Activated naive CD4-positive, alpha-beta T cell treated with anti-CD3 and anti-CD28 coated beads, Interleukin-2, amount 10 ng/mL, durations not matched to agents 7 days and 5 days (primary cell): Measurements from ENCODE around the gene SPG11.
A peak's percentile ranks its signal among the peaks of the same experiment; 100 is the strongest.

Source experiments
- CTCF ChIA-PET: fragments of 350-600 bp; sonication (Branson Sonifier 250); formaldehyde crosslinking; loops from one replicate; lab custom pipeline; 2021; ENCODE audit warnings: antibody characterized with exemption; lab: Charles Lee
- DNase-seq: peaks from one replicate; pipeline ENCODE4 v3.0.0-alpha.2; 2020
- H3K27ac Mint-ChIP-seq: one replicate; pipeline ENCODE4 v1.8.0; 2021; ENCODE audit warnings: mild to moderate bottlenecking, moderate library complexity, mixed read lengths
- H3K27me3 Mint-ChIP-seq: one replicate; pipeline ENCODE4 v1.8.0; 2021; ENCODE audit warnings: mild to moderate bottlenecking, mixed read lengths
- H3K36me3 Mint-ChIP-seq: one replicate; pipeline ENCODE4 v1.8.0; 2021; ENCODE audit warnings: mixed read lengths
- H3K4me1 Mint-ChIP-seq: one replicate; pipeline ENCODE4 v1.8.0; 2021; ENCODE audit warnings: mixed read lengths
- H3K4me3 Mint-ChIP-seq: one replicate; pipeline ENCODE4 v1.8.0; 2021; ENCODE audit warnings: mild to moderate bottlenecking, moderate library complexity, mixed read lengths
- H3K9me3 Mint-ChIP-seq: one replicate; pipeline ENCODE4 v1.8.0; 2021; ENCODE audit warnings: mixed read lengths

Gene SPG11

DNA sequence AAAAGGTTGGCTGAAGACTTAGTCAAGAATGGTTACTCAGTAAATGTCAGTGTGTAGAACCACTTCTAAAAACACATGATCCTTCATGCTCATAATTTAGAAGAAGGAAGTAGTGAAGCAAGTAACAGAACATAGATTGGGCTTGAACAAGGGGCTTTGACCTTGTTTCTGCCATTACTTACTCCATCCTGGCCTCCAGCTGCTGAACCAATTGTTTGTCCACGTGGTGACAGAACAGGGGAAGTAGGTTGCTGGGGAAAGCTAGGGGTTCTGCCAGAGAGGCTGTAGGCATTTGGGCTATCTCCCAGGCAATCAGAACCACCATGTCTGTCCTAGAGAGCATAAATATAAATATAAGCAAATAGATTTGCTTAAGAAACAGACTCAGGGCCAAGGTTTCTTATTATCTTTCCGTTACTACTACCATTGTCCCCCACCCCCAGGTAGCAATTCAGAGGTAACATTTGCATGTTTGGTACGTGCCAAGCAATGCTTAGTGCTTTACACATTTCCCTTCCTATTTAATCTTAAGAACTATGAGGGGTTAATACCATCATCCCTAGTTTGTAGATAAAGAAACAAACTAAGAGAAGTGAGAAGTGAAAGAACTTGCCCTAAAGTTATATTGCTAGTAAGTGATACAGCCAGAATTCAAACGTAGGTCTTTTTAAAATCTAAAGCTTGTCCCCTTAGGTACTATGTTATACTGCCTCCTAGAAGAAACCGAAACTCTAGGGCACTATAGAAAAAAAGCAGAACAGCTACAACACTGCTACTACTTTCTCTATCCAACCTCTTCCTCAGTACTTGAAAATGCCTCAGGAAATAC, 3.0 kb upstream of the SPG11 start:
- CTCF ChIA-PET = interaction anchor here (0.9 to 6.9 kb wide), 7 partner anchors 11 to 82 kb away, joined by 3 to 168 read pairs (median 42); partner anchors contain the start of genes B2M, PATL2 and TRIM69
- H3K36me3 Mint-ChIP-seq = peaks cover 7% of the 10 kb centered on the region
- DNase-seq = no peak
- no peaks in the 10 kb centered on the region for H3K9me3 Mint-ChIP-seq
- H3K4me1 Mint-ChIP-seq = peaks cover 81% of the 10 kb centered on the region
- no peaks in the 10 kb centered on the region for H3K27me3 Mint-ChIP-seq
- H3K27ac Mint-ChIP-seq = peak overlapping the region; percentile 93
- peak overlapping the region; percentile 68 for H3K4me3 Mint-ChIP-seq

DNA sequence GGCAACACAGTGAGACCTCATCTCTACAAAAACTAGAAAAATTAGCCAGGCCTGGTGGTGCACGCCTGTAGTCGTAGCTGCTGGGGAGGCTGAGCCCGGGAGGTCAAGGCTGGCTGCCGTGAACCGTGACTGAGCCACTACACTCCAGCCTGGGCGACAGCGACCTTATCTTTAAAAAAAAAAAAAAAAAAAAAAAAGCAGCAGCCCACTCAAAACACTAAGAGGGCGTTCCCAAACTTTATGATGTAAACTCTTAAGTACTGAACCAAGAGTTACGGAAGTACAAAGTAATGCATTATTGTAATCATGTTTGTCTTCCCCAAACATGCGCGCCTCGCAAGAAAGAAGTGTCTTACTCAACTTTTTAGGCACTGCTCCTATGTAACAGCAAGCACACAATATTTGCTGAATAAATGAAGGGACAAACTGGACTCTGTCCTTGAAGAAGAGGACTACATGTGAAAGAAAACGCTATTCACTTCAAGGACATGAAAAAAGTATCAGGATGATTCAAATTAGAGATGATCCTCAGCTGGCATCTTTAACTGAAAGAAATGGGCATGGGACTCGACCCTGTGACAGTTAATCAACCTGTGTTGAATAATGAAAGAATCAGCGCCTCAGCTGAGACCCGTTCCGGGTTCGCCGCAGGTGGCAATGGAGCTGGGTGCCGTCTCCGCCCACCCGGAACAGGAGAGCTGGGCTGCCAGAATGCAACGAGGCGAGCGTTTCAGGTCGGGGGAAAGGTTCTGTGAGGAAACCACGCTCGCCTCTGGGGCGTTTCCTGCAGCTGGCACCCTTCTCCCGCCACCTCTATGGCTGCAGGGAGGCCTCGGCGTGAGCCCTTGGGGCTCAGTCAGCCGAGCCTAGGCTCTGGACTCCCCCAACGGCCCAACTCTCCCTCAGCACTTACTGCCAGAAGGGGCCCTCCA, 718 bp downstream of the SPG11 start:
- peak overlapping the region; percentile 98 for H3K4me3 Mint-ChIP-seq
- peak; percentile 93 for DNase-seq
- peak overlapping the region; percentile 100 for H3K27ac Mint-ChIP-seq
- no peaks in the 10 kb centered on the region for H3K9me3 Mint-ChIP-seq
- CTCF ChIA-PET = interaction anchor here (0.6 to 6.9 kb wide), 13 partner anchors 15 to 258 kb away, joined by 3 to 168 read pairs (median 12); partner anchors contain the start of genes B2M, PATL2 and TRIM69
- no peaks in the 10 kb centered on the region for H3K27me3 Mint-ChIP-seq
- H3K4me1 Mint-ChIP-seq = peaks cover 49% of the 10 kb centered on the region
- H3K36me3 Mint-ChIP-seq = peaks cover 18% of the 10 kb centered on the region

- no peak for DNase-seq
- Mint-ChIP-seq H3K9me3 (no peaks in the 10 kb centered on the region), H3K4me3 (no peak overlapping the region), H3K36me3 (peaks cover 24% of the 10 kb centered on the region), H3K27ac (peak overlapping the region; percentile 68), H3K4me1 (peaks cover 38% of the 10 kb centered on the region), H3K27me3 (no peaks in the 10 kb centered on the region)
- CTCF ChIA-PET = interaction anchor here (0.7 to 6.9 kb wide), 5 partner anchors 16 to 82 kb away, joined by 3 to 165 read pairs (median 7); partner anchors contain the start of genes B2M, PATL2 and TRIM69
Measured at GRCh38 chr15:44661576-44661975, 1.9 kb downstream of the SPG11 start.

DNA sequence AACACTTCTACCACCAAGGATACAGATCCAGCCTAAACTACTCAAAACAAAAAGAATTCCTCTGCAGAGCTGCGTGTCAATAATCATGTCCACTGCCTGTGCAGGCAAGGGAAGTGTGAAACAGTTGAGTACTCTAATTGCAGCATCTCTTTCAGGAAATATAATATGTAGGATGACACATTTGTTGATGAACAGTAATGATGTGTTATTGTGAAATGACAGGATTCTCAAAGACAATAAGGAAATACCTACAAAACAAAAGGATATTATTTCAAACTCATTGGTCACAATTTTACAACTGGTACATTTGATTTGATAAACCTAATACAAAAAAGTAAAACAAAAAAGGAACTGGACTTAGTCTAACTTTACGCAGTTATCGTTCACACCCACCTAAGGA, 4.4 kb downstream of the SPG11 start:
- no peaks in the 10 kb centered on the region for H3K27me3 Mint-ChIP-seq
- H3K4me3 Mint-ChIP-seq = no peak overlapping the region
- CTCF ChIA-PET = no interaction called here
- H3K27ac Mint-ChIP-seq = no peak overlapping the region
- H3K36me3 Mint-ChIP-seq = peaks cover 35% of the 10 kb centered on the region
- no peaks in the 10 kb centered on the region for H3K9me3 Mint-ChIP-seq
- H3K4me1 Mint-ChIP-seq = peaks cover 14% of the 10 kb centered on the region
- no peak for DNase-seq

- Mint-ChIP-seq H3K9me3 (no peaks in the 10 kb centered on the region), H3K36me3 (peaks cover 44% of the 10 kb centered on the region), H3K27me3 (no peaks in the 10 kb centered on the region), H3K27ac (no peak overlapping the region), H3K4me1 (peaks cover 10% of the 10 kb centered on the region), H3K4me3 (no peak overlapping the region)
- CTCF ChIA-PET = interaction anchor here (0.6 to 1.4 kb wide), 4 partner anchors 10 to 461 kb away, joined by 3 to 7 read pairs (median 3); no protein-coding TSS in a partner anchor
- no peak for DNase-seq
Measured at GRCh38 chr15:44657378-44657777, 6.1 kb downstream of the SPG11 start.

GRCh38 chr15:44656913-44657312, 6.5 kb downstream of the SPG11 start:
- no peaks in the 10 kb centered on the region for H3K27me3 Mint-ChIP-seq
- H3K9me3 Mint-ChIP-seq = no peaks in the 10 kb centered on the region
- CTCF ChIA-PET = interaction anchor here (1.0 to 1.4 kb wide), 2 partner anchors 10 to 82 kb away, joined by 3 to 7 read pairs; no protein-coding TSS in a partner anchor
- H3K27ac Mint-ChIP-seq = no peak overlapping the region
- DNase-seq = no peak
- no peak overlapping the region for H3K4me3 Mint-ChIP-seq
- H3K36me3 Mint-ChIP-seq = peaks cover 48% of the 10 kb centered on the region
- H3K4me1 Mint-ChIP-seq = peaks cover 10% of the 10 kb centered on the region

DNA sequence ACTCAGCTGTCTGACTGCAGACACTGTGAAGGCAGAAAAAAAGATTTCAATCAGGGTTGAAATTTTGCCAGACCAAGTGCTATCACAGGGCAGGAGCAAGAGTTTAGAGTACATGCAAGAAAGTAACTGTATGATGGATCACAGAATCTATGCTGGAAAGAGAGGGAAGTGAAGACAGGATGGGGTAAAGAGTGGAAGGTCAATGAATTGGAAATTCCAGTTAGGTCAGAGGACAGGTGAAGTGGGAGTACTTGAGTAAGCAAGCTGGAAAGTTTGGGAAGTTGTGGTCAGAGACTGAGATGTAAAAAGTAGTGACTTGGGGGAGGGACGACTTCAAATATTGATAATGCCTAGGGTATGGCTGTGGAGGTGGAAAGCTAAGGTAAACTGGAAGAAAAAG, 7.2 kb downstream of the SPG11 start:
- H3K9me3 Mint-ChIP-seq = no peaks in the 10 kb centered on the region
- H3K4me1 Mint-ChIP-seq = peaks cover 5% of the 10 kb centered on the region
- no peak for DNase-seq
- no peak overlapping the region for H3K4me3 Mint-ChIP-seq
- CTCF ChIA-PET = interaction anchor here (0.7 to 1.4 kb wide), 2 partner anchors 24 to 82 kb away, joined by 3 to 7 read pairs; no protein-coding TSS in a partner anchor
- no peak overlapping the region for H3K27ac Mint-ChIP-seq
- H3K27me3 Mint-ChIP-seq = no peaks in the 10 kb centered on the region
- H3K36me3 Mint-ChIP-seq = peaks cover 54% of the 10 kb centered on the region

DNA sequence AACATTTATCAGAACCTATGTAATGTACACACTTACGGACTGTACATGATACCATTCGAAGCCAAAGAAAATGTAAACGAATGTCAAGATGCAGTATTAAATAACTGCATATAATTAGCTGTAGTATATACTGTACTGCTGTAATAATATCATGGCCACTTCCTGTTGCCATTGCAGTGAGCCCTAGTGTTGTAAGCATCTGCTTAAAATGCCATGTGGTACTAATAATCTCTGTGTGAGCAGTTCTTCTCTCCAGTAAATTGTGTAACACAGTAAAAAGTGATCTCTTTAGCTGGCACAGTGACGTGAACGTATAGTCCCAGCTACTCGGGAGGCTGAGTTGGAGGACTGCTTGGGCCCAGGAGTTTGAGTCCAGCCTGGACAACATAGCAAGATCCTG, 8.6 kb downstream of the SPG11 start:
- Mint-ChIP-seq H3K36me3 (peaks cover 60% of the 10 kb centered on the region), H3K27me3 (no peaks in the 10 kb centered on the region)

DNA sequence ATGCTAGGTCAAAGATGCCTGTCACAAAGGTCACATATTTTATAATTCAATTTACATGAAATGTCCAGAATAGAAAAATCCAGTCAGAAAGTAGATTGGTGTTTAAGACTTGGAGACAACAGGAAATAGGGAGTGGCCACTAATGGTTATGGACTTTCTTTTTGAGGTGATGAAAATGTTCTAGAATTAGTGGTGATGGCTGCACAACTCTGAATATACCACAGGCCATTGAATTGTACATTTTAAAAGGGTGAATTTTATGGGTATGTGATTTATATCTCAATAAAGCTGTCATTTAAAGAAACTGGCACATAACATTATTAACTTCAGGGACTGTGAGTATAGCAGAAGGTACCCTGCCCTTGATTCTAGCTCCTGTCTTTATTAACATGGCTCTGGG, 15.8 kb downstream of the SPG11 start:
- peaks cover 9% of the 10 kb centered on the region for H3K9me3 Mint-ChIP-seq
- no peak overlapping the region for H3K27ac Mint-ChIP-seq
- no peak overlapping the region for H3K4me3 Mint-ChIP-seq
- peaks cover 20% of the 10 kb centered on the region for H3K4me1 Mint-ChIP-seq
- peaks cover 68% of the 10 kb centered on the region for H3K36me3 Mint-ChIP-seq
- CTCF ChIA-PET = interaction anchor here (1.2 kb wide), 1 partner anchor 9 kb away, joined by 3 read pairs; no protein-coding TSS in a partner anchor
- H3K27me3 Mint-ChIP-seq = no peaks in the 10 kb centered on the region
- DNase-seq = no peak

More for the DNA sequence above, 8.6 kb downstream of the SPG11 start:
- Mint-ChIP-seq H3K4me1 (no peaks in the 10 kb centered on the region), H3K4me3 (no peak overlapping the region), H3K9me3 (no peaks in the 10 kb centered on the region), H3K27ac (no peak overlapping the region)
- no peak for DNase-seq
- CTCF ChIA-PET = no interaction called here

DNA sequence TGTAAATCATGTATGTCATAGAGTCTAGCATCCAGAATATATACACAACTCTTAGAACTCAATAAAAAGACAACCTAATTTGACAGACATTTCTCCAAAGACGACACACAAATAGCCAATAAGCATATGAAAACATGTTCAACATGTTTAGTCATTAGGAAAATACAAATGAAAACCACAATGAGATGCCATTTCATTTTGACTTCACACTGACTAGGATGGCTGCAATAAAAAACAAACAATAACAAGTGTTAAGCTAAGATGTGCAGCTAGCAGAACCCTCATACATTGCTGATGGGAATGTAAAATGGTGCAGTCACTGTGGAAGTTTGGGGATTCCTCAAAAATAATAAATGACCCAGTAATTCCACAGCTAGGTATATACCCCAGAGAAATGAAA, 16.4 kb downstream of the SPG11 start:
- H3K27ac Mint-ChIP-seq = no peak overlapping the region
- H3K4me1 Mint-ChIP-seq = peaks cover 20% of the 10 kb centered on the region
- no peak for DNase-seq
- peaks cover 65% of the 10 kb centered on the region for H3K36me3 Mint-ChIP-seq
- CTCF ChIA-PET = interaction anchor here (1.2 kb wide), 1 partner anchor 10 kb away, joined by 3 read pairs; no protein-coding TSS in a partner anchor
- no peak overlapping the region for H3K4me3 Mint-ChIP-seq
- H3K9me3 Mint-ChIP-seq = peaks cover 9% of the 10 kb centered on the region
- no peaks in the 10 kb centered on the region for H3K27me3 Mint-ChIP-seq

- Mint-ChIP-seq H3K27ac (no peak overlapping the region), H3K4me1 (peaks cover 20% of the 10 kb centered on the region), H3K4me3 (no peak overlapping the region), H3K9me3 (peaks cover 9% of the 10 kb centered on the region), H3K36me3 (peaks cover 63% of the 10 kb centered on the region), H3K27me3 (no peaks in the 10 kb centered on the region)
- DNase-seq = no peak
- CTCF ChIA-PET = interaction anchor here (1.0 to 1.2 kb wide), 2 partner anchors 11 to 16 kb away, joined by 3 read pairs; no protein-coding TSS in a partner anchor
Measured at GRCh38 chr15:44646460-44646859, 17.0 kb downstream of the SPG11 start.

GRCh38 chr15:44641651-44642050, 21.8 kb downstream of the SPG11 start:
- peaks cover 8% of the 10 kb centered on the region for H3K9me3 Mint-ChIP-seq
- CTCF ChIA-PET = no interaction called here
- H3K4me1 Mint-ChIP-seq = peaks cover 8% of the 10 kb centered on the region
- H3K27me3 Mint-ChIP-seq = no peaks in the 10 kb centered on the region
- no peak overlapping the region for H3K27ac Mint-ChIP-seq
- DNase-seq = no peak
- H3K4me3 Mint-ChIP-seq = no peak overlapping the region
- peaks cover 47% of the 10 kb centered on the region for H3K36me3 Mint-ChIP-seq

DNA sequence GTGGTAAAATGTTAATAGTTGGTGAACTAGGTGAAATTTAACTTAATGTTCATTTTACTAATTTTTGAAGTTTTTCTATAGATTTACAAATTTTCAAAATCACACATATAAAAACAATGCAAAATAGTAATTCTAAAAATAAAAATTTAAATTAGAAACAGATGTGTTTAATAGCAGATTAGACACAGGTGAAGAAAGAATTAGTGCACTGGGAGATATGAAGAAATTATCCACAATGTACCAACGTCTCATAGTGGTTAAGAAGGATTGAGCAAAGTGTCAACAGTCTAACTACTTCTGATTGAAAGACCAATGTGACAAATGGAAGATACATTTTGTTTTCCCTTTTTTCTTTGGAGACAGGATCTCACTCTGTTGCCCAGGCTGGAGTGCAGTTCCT, 26.5 kb downstream of the SPG11 start:
- peaks cover 5% of the 10 kb centered on the region for H3K4me1 Mint-ChIP-seq
- H3K4me3 Mint-ChIP-seq = no peak overlapping the region
- peaks cover 41% of the 10 kb centered on the region for H3K36me3 Mint-ChIP-seq
- no peak overlapping the region for H3K27ac Mint-ChIP-seq
- DNase-seq = no peak
- CTCF ChIA-PET = no interaction called here
- H3K9me3 Mint-ChIP-seq = no peaks in the 10 kb centered on the region
- no peaks in the 10 kb centered on the region for H3K27me3 Mint-ChIP-seq
